ENCODE results near the gene LMNA.

The LMNA gene

DNA sequence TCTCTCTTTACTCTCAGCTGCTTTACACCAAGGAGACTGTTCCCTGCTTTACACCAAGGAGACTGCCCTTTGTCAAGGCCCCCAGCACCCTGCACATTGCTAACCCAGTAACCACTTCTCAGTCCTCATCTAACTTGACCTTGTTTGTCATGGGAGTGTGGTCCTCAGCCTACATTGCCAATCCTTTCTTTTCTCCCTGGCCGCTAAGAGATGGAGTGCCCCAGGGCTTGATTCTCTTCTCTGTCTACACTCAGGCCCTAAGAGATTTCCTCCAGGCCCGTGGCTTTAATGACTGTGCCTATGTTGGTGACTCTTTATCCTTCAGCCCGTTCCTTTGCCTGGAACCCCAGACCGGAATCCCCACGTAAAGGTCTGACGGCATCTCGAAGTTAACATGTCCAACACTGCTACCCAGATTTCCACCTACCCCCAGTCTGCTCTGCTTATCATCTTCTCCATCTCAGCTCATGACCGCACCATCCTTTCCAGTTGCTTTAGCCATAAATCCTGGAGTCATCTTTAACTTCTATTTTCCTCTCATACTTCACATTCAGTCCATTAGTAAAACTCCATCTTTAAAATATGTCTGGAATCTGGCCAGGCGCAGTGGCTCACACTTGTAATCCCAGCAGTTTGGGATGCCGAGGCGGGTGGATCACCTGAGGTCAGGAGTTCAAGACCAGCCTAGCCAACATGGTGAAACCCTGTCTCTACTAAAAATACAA lies 29.4 kb downstream of the LMNA start:
- no peak for DNase-seq

DNA sequence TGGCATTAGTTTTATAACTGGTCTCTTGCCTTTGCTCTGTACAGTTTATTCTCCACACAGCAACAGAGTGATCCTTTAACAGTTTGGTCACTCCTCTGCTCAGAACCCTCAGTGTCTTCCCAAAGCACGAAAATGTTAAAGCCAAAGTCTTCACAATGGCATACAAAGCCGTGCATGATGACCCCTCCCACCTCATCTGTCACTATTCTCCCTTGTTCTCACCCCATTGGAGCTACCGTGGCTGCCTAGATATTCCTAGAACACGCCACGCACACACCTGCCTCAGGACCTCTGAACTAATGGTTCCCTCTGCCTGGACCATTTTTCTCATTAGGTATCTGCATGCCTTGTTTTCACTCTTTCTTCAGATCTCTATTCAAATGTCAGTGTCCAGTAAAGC lies 30.2 kb downstream of the LMNA start:
- no peak for DNase-seq

DNA sequence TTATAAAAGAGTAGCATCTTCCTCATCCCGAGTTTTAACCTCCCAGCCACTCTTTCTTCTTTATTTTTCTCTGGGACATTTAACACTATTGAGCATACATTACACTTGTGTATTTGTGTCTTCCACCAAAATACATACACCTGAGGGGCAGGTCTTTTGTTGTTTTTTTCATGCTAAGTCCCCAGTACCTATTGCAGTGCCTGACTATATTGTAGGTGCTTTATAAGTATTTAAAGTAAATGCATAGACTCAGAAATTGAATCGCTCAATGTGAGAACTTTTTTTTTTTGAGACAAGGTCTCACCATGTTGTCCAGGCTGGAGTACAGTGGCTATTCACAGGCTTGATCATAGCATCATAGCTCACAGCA lies 31.1 kb downstream of the LMNA start:
- no peak for DNase-seq

DNA sequence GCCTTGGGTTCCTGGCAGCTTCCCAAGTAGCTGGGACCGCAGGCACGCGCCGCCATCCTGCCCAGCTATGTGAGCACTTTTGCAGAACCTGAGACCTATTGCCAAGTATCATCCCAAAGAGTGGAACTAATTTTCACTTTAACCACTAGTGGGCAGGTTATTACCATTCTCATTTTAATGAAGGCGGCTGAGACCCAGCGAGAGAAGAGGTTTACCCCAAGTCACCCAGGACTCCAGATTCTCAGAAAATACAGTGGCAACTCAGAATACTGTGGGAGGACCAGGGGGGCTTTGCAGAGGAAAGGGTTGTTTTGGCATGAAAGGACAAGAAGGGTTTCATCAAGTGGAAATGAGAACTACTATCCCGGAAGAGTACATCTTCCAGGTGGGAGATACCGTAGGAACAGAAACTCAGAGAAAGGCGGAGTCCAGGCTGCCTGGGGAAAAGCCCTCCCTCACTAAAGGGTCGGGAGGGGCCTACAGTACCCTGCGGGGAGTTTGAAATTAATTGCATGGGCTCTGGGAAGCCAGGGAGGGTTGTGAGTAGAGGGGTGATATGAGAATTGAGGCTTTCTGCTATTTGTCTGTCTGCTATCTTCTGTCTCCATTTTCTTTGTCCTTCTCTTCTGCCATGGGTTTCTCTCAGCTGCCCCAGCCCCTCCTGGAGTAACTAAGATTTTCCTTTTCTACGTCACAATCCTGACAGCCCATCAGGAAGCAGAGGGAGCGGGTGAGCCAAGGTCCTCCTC lies 31.7 kb downstream of the LMNA start:
- peak; percentile 54 to 82 for DNase-seq

DNA sequence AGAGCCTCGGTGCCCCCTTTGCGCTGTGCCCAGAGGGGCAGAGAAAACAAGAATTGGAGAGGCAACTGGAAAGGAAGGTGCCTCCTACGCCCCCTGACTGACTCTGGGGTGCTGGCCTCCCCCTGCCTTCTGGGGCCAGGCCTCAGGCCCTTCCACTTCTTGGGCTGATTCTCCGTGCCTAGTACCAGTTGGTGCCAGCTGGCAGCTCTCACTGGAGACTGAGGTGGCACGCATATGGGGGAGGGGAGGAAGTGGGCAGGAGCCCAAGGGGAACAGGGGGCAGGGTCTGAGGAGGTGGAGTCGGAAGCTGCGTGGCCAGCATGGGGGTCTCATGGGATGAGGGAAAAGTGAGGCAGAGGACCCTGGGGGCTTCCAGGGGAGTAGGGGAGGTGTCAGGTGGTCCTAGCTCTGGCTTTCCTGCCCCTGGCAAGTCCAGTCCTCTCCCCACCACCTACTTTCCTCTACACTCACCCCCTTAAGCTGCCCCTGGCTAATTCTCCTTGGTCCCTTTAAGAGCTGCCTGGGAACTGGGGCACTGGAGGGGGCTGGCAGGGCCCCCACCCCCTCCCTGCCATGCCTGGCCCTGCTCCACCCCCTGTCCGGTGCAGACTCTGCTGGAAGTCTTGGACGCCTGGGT lies 32.4 kb downstream of the LMNA start:
- no peak for DNase-seq

DNA sequence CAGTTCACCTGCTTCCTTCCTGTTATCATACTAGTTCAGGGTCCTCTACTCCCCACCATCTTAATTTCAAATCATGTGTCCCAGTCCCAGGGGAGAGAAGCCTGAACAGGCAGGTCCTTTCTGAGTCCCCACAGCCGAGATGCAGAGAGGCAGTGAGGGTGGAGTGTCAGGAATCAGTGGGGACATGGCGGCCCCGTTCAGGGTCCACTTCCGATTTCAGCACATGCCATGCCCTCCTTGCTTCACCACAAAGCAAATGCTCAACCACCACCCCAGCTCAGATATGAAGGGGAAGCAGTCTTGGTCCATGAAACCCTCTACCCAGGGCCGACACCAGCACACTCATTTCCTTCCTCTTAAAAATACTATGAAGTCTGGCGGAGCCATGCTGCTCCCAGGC lies 33.7 kb downstream of the LMNA start:
- DNase-seq: no peak

DNA sequence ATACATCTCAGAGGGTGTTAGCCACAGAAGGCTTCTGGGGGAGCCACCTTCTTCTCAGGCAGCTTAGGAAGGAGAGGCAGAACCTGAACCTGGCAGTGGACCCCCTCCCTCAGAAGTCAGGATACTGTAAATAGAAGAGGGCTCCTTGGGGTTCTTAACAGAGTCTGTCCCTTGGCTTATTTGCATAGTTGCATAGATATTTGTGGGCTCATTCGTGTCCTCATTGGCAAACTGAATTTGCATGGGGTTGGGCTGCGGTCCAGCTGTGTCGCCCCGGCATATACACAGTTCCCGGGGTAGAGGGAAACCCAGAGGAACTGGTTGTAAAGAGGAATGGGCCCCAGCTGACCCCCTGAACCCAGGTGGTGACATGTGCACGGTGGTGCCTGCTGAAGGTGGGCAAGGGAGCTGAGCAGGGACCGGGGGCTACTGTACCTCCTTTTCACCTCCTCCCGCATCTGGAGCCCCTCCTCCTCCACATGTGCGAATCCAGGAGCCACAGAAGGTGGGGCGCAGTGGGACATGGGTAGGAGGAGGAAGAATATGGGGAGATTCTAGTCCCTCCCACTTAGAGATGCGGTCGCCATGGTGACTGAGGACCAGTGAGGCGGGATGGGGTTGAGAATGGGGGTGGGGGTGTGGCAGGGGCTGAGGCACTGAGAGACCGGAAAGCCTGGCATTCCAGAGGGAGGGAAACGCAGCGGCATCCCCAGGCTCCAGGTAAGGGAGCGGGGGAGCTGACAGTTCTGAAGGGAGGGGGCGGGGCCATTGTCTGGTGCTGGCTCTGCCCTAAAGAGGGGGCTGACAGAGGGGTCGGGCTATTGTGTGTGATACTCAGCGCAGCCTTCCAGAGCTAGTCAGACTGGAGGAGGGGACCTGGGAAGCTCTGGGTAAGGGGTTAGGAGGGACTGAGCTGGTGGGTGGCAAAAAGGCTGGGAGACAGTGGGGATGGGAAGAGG lies 35.1 kb downstream of the LMNA start:
- no peak for DNase-seq

DNA sequence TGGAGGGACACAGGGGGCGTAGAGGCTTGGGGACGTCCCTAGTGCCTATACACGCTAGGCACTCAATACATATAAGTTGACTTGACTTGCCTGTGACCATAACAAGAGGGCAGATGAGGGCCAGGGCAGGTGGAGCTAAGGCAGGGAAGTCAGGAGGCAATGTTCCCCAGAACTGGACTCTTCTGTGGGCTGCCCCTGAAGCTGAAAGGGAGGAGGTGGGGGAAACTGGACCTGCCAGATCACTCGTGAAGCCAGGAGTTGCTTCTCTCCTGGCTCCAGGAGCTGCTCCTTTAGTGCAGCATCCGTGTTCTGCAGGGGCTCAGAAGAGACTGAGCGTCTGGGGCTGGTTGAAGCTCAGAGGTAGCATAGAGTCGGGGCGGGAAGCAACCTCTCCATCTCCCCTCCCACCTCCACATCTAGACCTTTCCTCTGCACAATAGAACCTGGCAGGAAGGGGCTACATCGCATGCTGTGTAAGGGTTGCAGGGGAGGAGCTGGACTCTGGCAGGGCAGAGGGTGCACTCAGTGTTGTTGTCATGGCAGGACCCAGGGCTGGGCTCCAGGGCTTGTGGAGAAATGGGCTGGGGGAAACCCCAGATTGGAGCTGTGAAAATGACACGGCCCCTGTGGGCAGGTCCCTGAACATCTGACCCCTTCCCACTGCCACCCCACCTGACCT lies 36.0 kb downstream of the LMNA start:
- no peak for DNase-seq

DNA sequence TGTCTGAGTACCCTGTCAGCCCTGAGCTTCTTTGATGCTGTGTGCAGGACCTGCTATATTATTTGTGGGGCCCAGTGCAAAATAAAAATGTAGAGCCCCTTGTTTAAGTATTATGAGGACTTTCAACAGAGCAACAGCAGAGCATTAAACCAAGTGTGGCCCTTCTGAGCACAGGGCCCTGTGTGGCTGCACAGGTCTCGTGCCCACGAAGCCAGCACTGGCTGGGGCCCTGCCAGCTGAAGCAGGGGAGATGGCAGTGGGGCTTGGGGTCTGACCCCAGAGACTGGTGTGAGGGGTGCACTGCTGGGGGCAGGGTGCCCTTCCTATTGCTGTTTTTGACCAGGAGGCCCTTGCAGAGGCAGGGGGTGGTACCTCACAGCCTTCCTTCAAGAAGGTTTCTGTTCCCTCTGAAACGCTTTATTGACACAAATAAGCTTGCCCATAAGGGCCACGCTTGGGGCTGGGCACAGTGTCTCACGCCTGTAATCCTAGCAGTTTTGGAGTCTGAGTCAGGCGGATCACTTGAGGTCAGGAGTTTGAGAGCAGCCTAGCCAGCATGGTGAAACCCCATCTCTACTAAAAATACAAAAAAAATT lies 36.7 kb downstream of the LMNA start:
- DNase-seq: no peak

DNA sequence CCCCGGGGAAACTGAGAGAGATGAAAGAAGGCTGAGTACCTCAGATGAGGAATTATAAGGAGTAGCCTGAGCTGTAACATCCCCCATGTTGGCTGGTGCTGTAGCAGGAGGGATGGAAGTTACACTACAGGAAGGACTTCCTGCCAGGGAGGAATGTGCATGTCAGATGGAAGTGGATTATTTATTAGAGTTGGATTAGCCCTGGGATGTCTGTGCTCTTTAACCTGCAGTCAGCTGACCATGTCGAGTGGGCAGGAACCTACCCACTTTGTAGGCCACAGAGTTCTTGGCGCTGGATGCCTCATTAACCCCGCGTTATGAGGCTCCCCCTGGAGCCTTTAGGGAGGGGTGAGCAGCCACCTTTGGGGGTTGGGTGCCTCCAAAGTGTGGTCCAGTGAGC lies 38.1 kb downstream of the LMNA start:
- DNase-seq: no peak

DNA sequence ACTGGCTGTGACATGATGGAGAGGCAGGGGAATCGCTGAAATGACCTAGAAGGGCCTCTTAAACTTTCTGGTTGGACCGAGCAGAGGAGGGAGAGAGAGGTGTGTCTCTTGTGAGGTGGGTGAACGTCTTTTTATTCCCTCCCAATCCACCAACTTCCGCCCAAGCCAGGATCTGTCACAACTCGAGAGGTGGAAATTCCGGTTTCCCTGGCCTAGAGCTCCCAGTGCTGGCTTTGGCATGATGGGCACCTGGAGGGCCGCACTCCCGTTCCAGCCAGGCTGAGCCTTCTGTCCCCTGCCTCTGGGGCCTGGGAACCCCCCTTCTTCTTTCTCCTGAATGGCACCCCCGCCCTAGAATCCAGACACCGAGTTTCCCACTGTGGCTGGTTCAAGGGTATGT lies 38.9 kb downstream of the LMNA start, which contains the start of gene SEMA4A:
Gene SEMA4A, plus strand, starts transcription at position 224 of the 400 bp plus-strand sequence. CDS start 994 bp downstream, outside the sequence.
- no peak for DNase-seq

DNA sequence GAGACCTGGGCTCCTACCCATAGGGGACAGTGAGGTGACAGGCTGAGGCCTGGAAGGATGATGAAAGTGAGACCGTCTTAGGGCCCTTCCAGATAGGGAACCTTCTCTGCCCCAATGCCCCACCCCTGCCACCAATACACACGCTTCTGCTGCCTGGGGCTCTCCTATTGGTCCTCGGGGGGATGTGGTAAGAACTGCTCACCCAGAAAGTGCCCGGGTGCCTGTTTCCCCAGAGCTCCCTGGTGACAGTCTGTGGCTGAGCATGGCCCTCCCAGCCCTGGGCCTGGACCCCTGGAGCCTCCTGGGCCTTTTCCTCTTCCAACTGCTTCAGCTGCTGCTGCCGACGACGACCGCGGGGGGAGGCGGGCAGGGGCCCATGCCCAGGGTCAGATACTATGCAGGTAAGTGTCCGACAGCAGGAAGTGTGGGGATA lies 39.8 kb downstream of the LMNA start:
- DNase-seq: no peak

DNA sequence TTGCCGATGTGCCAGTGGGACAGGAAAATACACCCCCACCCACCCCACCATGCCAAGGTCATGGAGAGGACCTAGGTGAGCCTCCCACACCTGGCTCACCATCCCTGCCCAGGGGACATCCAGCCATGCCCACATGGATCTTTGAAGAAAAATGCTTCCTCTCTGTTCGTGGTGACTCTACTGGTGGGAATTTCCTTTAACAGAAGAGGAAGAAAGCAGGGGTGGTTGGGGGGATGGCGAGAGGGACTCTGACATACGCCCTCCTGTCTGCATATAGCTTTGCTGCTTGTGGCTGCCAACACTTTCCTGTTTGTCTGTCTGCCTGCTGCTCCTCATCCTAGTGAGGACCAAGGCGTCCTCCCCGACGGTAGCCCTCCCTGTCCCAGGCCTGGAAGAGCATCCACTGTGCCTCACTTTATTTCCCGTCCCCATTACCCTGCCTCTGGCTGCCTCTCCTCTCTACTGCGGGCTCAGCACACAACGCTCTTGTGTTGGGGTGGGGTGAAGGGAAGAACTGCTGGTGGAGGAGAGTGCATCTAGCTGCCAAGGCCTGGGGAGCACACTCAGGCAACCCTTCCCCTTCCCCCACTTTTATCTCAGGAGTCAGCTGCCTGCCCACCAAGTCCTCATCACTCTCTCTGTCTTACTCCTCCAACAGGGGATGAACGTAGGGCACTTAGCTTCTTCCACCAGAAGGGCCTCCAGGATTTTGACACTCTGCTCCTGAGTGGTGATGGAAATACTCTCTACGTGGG lies 41.4 kb downstream of the LMNA start:
- no peak for DNase-seq

DNA sequence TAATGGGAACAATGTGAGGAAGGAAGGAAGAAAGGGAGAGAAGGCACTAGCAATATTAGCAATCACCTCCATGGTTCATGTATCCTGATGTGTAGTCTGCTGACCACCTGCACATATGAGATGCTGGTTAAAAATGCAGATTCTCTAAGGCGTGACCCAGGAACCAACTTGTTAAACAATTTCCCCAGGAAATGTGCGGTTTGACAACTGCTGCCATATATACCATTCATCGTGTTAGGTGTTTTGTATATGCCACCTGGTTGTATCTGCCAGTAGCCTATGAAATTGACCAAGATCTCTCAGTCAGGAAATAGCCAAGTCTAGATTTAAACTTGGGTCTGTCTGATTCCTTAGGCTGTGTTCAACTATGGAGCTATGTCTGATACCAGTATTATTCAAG lies 43.0 kb downstream of the LMNA start:
- no peak for DNase-seq

DNA sequence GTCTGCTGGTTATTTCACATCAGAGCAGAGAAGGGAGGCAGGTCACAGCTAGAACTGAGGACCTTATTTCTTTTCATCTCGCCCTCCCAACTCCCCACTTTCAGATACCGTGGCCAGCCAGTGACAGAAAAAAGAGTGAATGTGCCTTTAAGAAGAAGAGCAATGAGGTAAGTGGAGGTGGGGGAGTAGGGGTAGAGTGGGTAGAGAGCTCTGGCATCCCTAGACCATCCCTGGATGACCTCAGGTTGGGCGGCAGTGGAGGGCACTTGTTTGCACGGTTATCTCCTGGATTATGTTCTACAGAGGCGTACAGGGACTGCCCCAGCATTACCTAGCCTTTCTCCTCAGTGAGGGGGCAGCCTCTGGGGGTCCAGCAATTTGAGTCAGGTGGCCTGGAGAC lies 43.5 kb downstream of the LMNA start:
- no peak for DNase-seq

DNA sequence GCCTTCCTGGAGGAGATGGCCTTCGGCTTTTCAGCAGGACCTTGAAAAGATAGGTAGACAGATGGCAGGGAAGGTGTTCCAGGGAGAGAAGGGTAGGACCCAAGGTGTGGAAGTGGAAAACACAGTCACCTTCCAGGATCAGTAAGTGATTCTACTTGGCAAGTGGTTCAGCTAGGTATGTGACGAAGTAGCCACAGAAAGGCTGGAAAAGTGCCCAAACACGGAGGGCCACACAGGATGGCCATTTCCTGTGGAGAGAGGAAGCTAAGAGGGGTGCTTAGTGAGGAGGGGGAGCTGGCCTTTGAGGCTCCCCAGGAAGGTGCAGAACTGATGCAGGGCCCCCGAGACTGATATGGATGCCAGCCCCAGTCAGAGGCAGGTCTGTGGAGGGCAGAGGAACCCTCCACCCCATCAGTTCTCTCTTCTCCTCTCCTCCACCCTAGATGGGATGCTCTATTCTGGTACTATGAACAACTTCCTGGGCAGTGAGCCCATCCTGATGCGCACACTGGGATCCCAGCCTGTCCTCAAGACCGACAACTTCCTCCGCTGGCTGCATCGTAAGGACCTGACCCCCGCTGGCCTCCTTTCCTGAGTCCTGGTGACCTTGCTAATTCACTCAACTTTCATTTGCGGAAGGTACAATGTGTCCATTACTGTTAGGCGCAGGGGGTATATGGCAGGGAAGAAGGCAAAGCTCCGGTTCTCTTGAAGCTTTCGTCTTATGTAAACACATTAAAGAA lies 45.7 kb downstream of the LMNA start:
- no peak for DNase-seq

DNA sequence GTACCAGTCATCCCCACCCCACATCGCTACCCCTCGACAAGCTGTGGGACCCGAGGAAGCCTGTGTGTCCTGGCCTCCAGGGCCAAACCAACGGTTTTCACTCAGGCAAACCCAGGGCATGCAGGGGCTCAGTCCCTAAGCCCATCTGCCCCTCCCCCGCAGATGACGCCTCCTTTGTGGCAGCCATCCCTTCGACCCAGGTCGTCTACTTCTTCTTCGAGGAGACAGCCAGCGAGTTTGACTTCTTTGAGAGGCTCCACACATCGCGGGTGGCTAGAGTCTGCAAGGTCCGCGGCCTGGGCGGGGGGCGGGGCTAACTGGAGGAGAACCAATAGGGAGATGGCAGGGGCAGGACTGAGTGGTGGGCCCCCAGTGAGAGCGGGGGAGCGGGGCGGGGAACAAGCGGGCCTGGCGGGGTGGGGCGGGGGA lies 46.2 kb downstream of the LMNA start:
- peak in 1 of 2 experiments; percentile 81 for DNase-seq

DNA sequence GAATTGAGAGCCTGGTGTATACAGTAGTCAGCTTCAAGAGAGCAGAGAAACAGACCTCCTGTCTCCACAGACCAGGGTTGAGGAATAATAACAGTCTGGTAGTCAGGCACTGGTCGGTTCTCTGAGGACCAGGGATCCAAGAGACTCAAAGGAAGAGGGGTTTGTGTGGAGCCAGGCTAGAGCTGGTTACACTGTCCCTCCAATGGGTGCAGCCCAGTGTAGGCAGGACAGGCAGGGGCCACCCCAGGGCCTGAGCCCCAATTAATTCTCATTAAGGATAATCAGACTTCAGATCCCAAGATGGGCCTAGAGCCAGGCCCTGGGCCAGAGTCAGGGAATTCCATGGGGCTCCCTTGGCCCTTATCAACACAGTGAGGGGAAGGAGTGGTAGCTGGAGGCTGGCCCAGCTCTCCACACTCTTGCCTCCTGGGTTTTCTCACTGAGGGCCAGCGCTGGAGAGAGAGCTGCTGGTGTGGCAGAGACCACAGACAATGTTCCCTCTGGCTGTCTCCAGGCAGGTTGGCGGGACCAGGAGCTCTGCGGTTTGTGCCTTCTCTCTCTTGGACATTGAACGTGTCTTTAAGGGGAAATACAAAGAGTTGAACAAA lies 48.0 kb downstream of the LMNA start:
- DNase-seq: no peak

DNA sequence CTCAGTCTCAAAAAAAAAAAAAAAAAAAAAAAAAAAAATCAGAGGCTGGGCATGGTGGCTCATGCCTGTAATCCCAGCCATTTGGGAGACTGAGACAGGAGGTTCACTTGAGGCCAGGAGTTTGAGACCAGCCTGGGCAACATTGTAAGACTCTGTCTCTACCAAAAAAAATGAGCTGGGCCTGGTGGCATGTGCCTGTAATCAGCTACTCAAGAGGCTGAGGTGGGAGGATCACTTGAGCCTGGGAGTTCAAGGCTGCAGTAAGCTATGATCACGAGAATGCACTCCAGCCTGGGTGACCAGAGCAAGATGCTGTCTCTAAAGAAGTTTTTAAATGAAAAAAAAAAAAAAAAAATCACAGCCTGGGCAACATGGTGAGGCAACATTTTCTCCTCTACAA lies 49.2 kb downstream of the LMNA start:
- DNase-seq: no peak
